ENCODE data around the gene DTX4. TPM values are rescaled to one million over a fixed set of nuclear protein-coding genes. Genes with fewer than 3 reads are reported as not detected.

DTX4 gene
- total RNA-seq, 1 experiment from 2014 or later, result 96.7 TPM

- peaks cover 5% of the 10 kb centered on the region for H3K9me3 Mint-ChIP-seq (ENCODE audit: unreplicated experiment)
These were observed 28.5 kb downstream of the DTX4 start for GRCh38 chr11:59200423-59200746.

GRCh38 chr11:59201353-59201752, 29.4 kb downstream of the DTX4 start:
- Mint-ChIP-seq H3K9me3 (ENCODE audit: unreplicated experiment) (no peaks in the 10 kb centered on the region), H3K27ac (ENCODE audit: unreplicated experiment) (no peak overlapping the region), H3K36me3 (ENCODE audit: insufficient read depth, unreplicated experiment) (peaks cover 95% of the 10 kb centered on the region), H3K4me1 (ENCODE audit: low read depth, unreplicated experiment) (peaks cover 27% of the 10 kb centered on the region), H3K4me3 (ENCODE audit: unreplicated experiment) (no peak overlapping the region), H3K27me3 (ENCODE audit: insufficient read depth, unreplicated experiment) (no peaks in the 10 kb centered on the region)
- peak; percentile 60 to 74 for TF ChIP-seq CTCF (IDR thresholded peaks at IDR 0.05; ENCODE audit: insufficient read depth in 1 of 2, low read depth in 1 of 2, low read length in 1 of 2, severe bottlenecking in 1 of 2, unreplicated experiment in 1 of 2)
- ChIA-PET POLR2A (no interaction called here), CTCF (interaction anchor here (3.6 to 4.2 kb wide), 2 partner anchors 14 to 30 kb away, joined by 20 to 24 read pairs; partner anchors contain the start of gene DTX4)
- H3K36me3 ChIP-seq (ENCODE audit: control insufficient read depth, insufficient read depth, low read length), result peaks cover 17% of the 10 kb centered on the region
- H3K4me1 ChIP-seq, result peaks cover 6% of the 10 kb centered on the region
- intact Hi-C loops (cut with micrococcal nuclease; ENCODE audit: unreplicated experiment), result loop anchor here (1.0 to 2.0 kb wide), 2 partner anchors 15 to 30 kb away; no protein-coding TSS in a partner anchor
- peak; percentile 44 to 63 for DNase-seq
- H3K4me3 ChIP-seq (ENCODE audit: low read depth, low read length), result no peak overlapping the region
- no TSS peak for BruUV-seq (replicated peaks)
- H3K9me3 ChIP-seq, result no peaks in the 10 kb centered on the region
- H3K27me3 ChIP-seq (replicated peaks; ENCODE audit: control insufficient read depth, insufficient read depth, low read length), result no peaks in the 10 kb centered on the region

More at GRCh38 chr11:59200423-59200746, 28.5 kb downstream of the DTX4 start:
- Mint-ChIP-seq H3K36me3 (ENCODE audit: insufficient read depth, unreplicated experiment) (peaks cover 96% of the 10 kb centered on the region), H3K4me1 (ENCODE audit: low read depth, unreplicated experiment) (peaks cover 27% of the 10 kb centered on the region), H3K27me3 (ENCODE audit: insufficient read depth, unreplicated experiment) (no peaks in the 10 kb centered on the region), H3K27ac (ENCODE audit: unreplicated experiment) (no peak overlapping the region), H3K4me3 (ENCODE audit: unreplicated experiment) (no peak overlapping the region)
- no peaks in the 10 kb centered on the region for H3K27me3 ChIP-seq (replicated peaks; ENCODE audit: control insufficient read depth, insufficient read depth, low read length)
- no peak for DNase-seq
- H3K36me3 ChIP-seq (ENCODE audit: control insufficient read depth, insufficient read depth, low read length), result peaks cover 16% of the 10 kb centered on the region
- BruUV-seq (replicated peaks), result no TSS peak
- POLR2A ChIA-PET, result no interaction called here
- CTCF ChIA-PET, result interaction anchor here (3.6 to 4.2 kb wide), 2 partner anchors 13 to 29 kb away, joined by 20 to 24 read pairs; partner anchors contain the start of gene DTX4
- intact Hi-C loops (cut with micrococcal nuclease; ENCODE audit: unreplicated experiment), result loop anchor here (2.0 kb wide), 1 partner anchor 14 kb away; no protein-coding TSS in a partner anchor
- no peak for TF ChIP-seq CTCF (IDR thresholded peaks at IDR 0.05; ENCODE audit: insufficient read depth in 1 of 2, low read depth in 1 of 2, low read length in 1 of 2, severe bottlenecking in 1 of 2, unreplicated experiment in 1 of 2)
- H3K4me1 ChIP-seq, result peaks cover 6% of the 10 kb centered on the region
- no peaks in the 10 kb centered on the region for H3K9me3 ChIP-seq
- H3K4me3 ChIP-seq (ENCODE audit: low read depth, low read length), result no peak overlapping the region

DNA sequence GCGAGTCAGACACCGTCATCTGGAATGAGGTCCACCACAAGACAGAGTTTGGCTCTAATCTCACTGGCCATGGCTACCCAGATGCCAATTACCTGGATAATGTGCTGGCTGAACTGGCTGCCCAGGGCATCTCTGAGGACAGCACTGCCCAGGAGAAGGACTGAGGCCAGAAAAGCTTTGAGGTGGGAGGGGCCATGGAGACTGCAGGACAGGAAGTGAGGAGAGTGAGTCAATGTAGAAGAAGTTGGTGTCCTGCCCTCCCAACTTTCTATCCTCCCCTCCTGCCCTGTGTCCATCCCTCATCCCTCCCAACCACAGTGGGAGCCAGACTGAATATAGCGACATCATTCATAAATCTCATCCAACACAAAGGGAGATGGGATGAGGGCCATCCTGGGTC, 32.8 kb downstream of the DTX4 start:
- peaks cover 6% of the 10 kb centered on the region for H3K4me1 ChIP-seq
- intact Hi-C loops (cut with micrococcal nuclease; ENCODE audit: unreplicated experiment), result loop anchor here (5.0 kb wide), 1 partner anchor 478 kb away; no protein-coding TSS in a partner anchor
- TF ChIP-seq CTCF (IDR thresholded peaks at IDR 0.05; ENCODE audit: insufficient read depth in 1 of 2, low read depth in 1 of 2, low read length in 1 of 2, severe bottlenecking in 1 of 2, unreplicated experiment in 1 of 2), result no peak
- no peak overlapping the region for H3K4me3 Mint-ChIP-seq (ENCODE audit: unreplicated experiment)
- no peaks in the 10 kb centered on the region for H3K27me3 Mint-ChIP-seq (ENCODE audit: insufficient read depth, unreplicated experiment)
- no TSS peak for BruUV-seq (replicated peaks)
- H3K4me1 Mint-ChIP-seq (ENCODE audit: low read depth, unreplicated experiment), result peaks cover 22% of the 10 kb centered on the region
- H3K27ac Mint-ChIP-seq (ENCODE audit: unreplicated experiment), result no peak overlapping the region
- no peak for DNase-seq
- no peaks in the 10 kb centered on the region for H3K27me3 ChIP-seq (replicated peaks; ENCODE audit: control insufficient read depth, insufficient read depth, low read length)
- CTCF ChIA-PET, result interaction anchor here (1.2 kb wide), 1 partner anchor 33 kb away, joined by 4 read pairs; the partner anchor contains the start of gene DTX4
- no peaks in the 10 kb centered on the region for H3K9me3 Mint-ChIP-seq (ENCODE audit: unreplicated experiment)
- peaks cover 81% of the 10 kb centered on the region for H3K36me3 Mint-ChIP-seq (ENCODE audit: insufficient read depth, unreplicated experiment)
- H3K4me3 ChIP-seq (ENCODE audit: low read depth, low read length), result no peak overlapping the region
- H3K36me3 ChIP-seq (ENCODE audit: control insufficient read depth, insufficient read depth, low read length), result peaks cover 15% of the 10 kb centered on the region
- POLR2A ChIA-PET, result no interaction called here
- no peaks in the 10 kb centered on the region for H3K9me3 ChIP-seq

Data from Caco-2 (cell line).